Colonic mucosa (tissue), 4 donors: ENCODE results near the gene CAV2. TPM values are rescaled to one million over a fixed set of nuclear protein-coding genes. Genes with fewer than 3 reads are reported as not detected.

Experiments used
- DNase-seq: peaks from one replicate; pipeline ENCODE4 v3.0.0-alpha.2; 2020
- H3K27ac ChIP-seq: fragments of 200-600 bp; one replicate; pipeline ENCODE4 v1.8.0; 2021
- H3K27me3 ChIP-seq: fragments of 200-600 bp; one replicate; pipeline ENCODE4 v1.8.0; 2021
- H3K36me3 ChIP-seq: fragments of 200-600 bp; one replicate; pipeline ENCODE4 v1.8.0; 2021
- H3K4me1 ChIP-seq: fragments of 200-600 bp; one replicate; pipeline ENCODE4 v1.8.0; 2021; ENCODE audit warnings: mild to moderate bottlenecking
- H3K4me3 ChIP-seq: fragments of 200-600 bp; one replicate; pipeline ENCODE4 v1.8.0; 2021
- H3K9ac ChIP-seq, 2 donors: one replicate each; pipeline ENCODE4 v1.7.0; 2013; ENCODE audit warnings: control low read depth in 2 of 2, low read depth in 2 of 2, low read length in 2 of 2
- H3K9me3 ChIP-seq: fragments of 200-600 bp; one replicate; pipeline ENCODE4 v1.8.0; 2021
- CTCF ChIP-seq: fragments of 200-600 bp; IDR thresholded peaks from one replicate; pipeline ENCODE4 v1.8.0; 2022; ENCODE audit warnings: antibody characterized with exemption, mild to moderate bottlenecking
- intact Hi-C: fragments of 100-400 bp; cut with DNase I; formaldehyde crosslinking; loops from one replicate; pipeline ENCODE4 v1.14.1; 2022
- total RNA-seq, 2 donors: library from RNA; stranded (reverse); fragmentation: NEBNext Ultra II Directional in 1 of 2; extraction: Animal tissue kit (Norgen Biotek cat#: 25700) in 1 of 2; gene quantifications; one replicate each; pipeline ENCODE4 v1.2.1, GENCODE V29; 2021
- donor health status: healthy.
- donor health status: DM: no; HTN: no; CAD: no.
- donor health status: DM: no; HTN: no; CAD: no.

Gene CAV2
- total RNA-seq, 2 donors from 2014 or later: 4.2 to 22.0 TPM

DNA sequence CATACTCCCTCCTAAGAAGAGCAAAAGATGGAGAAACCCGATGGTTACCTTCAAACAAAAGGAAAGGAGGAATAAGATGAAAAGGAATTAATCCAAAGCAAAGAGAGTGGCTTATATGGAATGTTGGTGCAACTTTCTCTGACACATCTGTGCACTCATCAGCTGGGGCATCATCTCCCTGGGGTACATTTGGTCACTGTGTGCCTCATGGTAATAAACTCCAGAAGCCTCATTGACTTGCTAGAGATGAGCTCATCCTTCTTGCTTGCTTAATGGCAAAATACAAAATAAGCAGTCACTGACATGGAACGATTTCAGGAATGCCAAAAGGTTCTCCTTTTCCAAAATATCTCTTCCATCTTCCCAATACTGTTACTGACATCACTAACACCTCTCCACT, 47.8 kb downstream of the CAV2 start:
- DNase-seq: no peak
- no peaks in the 10 kb centered on the region for H3K4me1 ChIP-seq
- no peaks in the 10 kb centered on the region for H3K9me3 ChIP-seq
- intact Hi-C loops: no loop called here
- TF ChIP-seq CTCF: no peak
- H3K4me3 ChIP-seq: no peak overlapping the region
- H3K9ac ChIP-seq: no peak overlapping the region
- no peaks in the 10 kb centered on the region for H3K27me3 ChIP-seq
- H3K27ac ChIP-seq: no peak overlapping the region
- H3K36me3 ChIP-seq: no peaks in the 10 kb centered on the region

GRCh38 chr7:116548506-116548905, 49.0 kb downstream of the CAV2 start:
- DNase-seq: no peak
- TF ChIP-seq CTCF: no peak
- no peaks in the 10 kb centered on the region for H3K27me3 ChIP-seq
- no peaks in the 10 kb centered on the region for H3K4me1 ChIP-seq
- H3K4me3 ChIP-seq: no peak overlapping the region
- H3K9ac ChIP-seq: no peak overlapping the region
- H3K27ac ChIP-seq: no peak overlapping the region
- intact Hi-C loops: no loop called here
- H3K9me3 ChIP-seq: no peaks in the 10 kb centered on the region
- H3K36me3 ChIP-seq: no peaks in the 10 kb centered on the region

DNA sequence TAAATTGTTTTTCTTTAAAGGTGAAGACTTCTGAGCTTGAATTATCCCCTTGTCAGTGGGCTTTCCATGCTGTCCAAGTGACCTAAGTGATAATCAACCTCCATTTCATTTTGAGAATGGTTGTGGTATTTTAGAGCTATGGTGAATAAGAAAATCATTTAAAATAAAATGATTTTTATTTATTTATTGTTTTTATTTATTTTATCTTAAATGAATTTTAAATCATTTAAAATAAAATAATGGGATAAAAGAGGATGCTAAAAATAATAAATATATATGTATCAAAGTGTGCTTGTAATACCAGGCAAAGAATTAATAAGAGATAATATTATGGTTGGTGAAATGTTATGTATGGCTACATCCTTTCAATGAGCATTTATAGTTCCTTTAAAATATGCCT, 49.8 kb downstream of the CAV2 start:
- no peak overlapping the region for H3K4me3 ChIP-seq
- TF ChIP-seq CTCF: no peak
- H3K36me3 ChIP-seq: no peaks in the 10 kb centered on the region
- no peak for DNase-seq
- H3K27ac ChIP-seq: no peak overlapping the region
- no peaks in the 10 kb centered on the region for H3K27me3 ChIP-seq
- intact Hi-C loops: no loop called here
- H3K9ac ChIP-seq: no peak overlapping the region
- no peaks in the 10 kb centered on the region for H3K4me1 ChIP-seq
- H3K9me3 ChIP-seq: no peaks in the 10 kb centered on the region

DNA sequence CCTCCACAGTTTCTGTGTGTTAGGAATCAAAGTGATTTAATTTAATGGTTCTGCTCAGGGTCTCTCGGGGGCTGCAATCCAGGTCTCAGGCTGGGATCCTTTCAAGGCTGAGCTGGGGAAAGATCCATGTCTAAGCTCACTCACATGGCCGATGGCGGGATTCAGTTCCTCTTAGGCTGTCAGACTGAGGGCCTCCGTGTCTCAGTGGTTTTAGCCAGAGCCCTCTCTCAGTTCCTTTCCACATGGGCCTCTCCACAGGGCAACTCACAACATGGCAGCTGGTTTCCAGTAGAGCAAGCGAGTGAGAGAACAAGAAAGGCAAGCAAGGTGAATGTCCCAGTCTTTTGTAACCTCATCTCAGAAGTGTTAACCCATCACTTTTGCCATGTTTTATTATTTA, 52.2 kb downstream of the CAV2 start:
- no peak overlapping the region for H3K4me3 ChIP-seq
- no peak for TF ChIP-seq CTCF
- H3K9ac ChIP-seq: no peak overlapping the region
- H3K27ac ChIP-seq: no peak overlapping the region
- no peaks in the 10 kb centered on the region for H3K4me1 ChIP-seq
- no peaks in the 10 kb centered on the region for H3K9me3 ChIP-seq
- H3K27me3 ChIP-seq: no peaks in the 10 kb centered on the region
- no peaks in the 10 kb centered on the region for H3K36me3 ChIP-seq
- DNase-seq: no peak
- intact Hi-C loops: no loop called here

DNA sequence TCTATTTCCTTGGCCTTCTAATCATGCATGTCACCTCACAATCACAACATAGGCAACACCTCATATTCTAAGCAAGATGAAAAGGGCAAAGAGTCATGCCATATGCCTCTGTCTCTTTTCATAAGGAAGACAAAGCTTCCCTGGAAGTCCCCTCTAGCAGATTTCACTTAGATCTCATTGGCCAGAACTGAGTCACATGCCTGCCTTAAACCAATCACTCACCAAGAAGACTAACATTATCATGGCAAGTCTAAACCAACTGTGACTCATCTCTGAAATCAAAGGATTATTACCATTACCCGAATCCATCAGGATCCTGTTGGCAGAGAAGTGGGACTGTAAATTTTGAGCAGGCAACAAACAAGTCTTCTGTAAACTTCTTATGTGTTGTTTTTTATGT, 53.1 kb downstream of the CAV2 start:
- Histone ChIP-seq H3K27me3 (no peaks in the 10 kb centered on the region), H3K4me3 (no peak overlapping the region), H3K27ac (no peak overlapping the region), H3K9ac (no peak overlapping the region), H3K4me1 (no peaks in the 10 kb centered on the region), H3K9me3 (no peaks in the 10 kb centered on the region), H3K36me3 (no peaks in the 10 kb centered on the region)
- intact Hi-C loops: no loop called here
- no peak for TF ChIP-seq CTCF
- no peak for DNase-seq
